ENCODE data around the gene OSBPL10.

Gene OSBPL10

DNA sequence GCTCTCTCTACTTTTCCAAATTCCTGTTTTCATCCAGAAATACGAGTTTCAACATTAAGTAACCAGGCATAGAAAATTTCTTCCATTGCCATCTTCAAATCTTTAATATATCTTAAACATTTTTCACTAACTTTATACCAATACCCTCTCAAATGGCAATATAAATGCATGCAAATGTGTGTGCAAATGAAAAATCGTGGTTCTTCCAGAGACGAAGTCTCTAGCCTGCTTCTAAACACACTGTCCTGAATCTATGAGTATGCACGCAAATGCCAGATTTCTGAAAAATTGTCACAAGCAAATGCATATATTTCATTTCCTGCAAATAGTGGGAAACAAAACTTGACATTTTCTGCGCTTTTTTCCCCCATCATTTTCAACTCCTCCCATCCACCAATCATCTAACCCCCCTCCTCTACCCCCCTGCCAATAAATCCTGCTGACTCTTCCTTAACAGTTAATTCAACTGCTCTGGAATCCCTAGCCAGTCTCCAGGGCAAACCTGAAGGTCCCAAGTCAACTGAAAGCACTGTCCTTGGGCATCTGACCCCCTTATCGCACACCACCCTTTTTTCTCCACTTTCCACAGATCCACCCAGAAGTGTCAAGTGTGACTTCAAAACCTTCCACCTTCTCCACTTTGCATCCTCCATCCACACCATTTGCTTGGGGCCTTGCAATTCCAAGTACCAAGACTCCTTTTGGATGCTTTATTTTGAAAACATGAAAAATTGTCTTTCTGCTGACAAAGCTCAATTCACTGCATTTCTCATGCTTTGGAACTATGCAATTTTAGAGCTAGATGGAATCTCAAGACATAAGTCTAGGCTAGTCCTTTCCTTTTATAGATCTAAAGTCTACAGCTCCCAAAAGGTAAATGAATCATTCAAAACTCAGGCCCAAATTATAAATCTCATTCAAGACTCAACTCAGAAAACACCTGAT is 144.7 kb downstream of the OSBPL10 start:
- no peak overlapping the region for H3K4me2 ChIP-seq (ENCODE audit: low read length)
- peaks cover 3% of the 10 kb centered on the region for H3K4me1 ChIP-seq
- no peak overlapping the region for H3K4me3 ChIP-seq (ENCODE audit: low read depth, low read length)
- no peaks in the 10 kb centered on the region for H3K36me3 ChIP-seq (ENCODE audit: control insufficient read depth, insufficient read depth, low read length)
- H3K9ac ChIP-seq = no peak overlapping the region
- H3K9me3 ChIP-seq (ENCODE audit: control insufficient read depth, low read length) = no peaks in the 10 kb centered on the region
- H2AFZ ChIP-seq = no peak overlapping the region
- no peaks in the 10 kb centered on the region for H3K27me3 ChIP-seq (ENCODE audit: control insufficient read depth, insufficient read depth, low read length)
- no peak overlapping the region for H3K27ac ChIP-seq
- TF ChIP-seq, protein P1, sequence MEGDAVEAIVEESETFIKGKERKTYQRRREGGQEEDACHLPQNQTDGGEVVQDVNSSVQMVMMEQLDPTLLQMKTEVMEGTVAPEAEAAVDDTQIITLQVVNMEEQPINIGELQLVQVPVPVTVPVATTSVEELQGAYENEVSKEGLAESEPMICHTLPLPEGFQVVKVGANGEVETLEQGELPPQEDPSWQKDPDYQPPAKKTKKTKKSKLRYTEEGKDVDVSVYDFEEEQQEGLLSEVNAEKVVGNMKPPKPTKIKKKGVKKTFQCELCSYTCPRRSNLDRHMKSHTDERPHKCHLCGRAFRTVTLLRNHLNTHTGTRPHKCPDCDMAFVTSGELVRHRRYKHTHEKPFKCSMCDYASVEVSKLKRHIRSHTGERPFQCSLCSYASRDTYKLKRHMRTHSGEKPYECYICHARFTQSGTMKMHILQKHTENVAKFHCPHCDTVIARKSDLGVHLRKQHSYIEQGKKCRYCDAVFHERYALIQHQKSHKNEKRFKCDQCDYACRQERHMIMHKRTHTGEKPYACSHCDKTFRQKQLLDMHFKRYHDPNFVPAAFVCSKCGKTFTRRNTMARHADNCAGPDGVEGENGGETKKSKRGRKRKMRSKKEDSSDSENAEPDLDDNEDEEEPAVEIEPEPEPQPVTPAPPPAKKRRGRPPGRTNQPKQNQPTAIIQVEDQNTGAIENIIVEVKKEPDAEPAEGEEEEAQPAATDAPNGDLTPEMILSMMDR (IDR thresholded peaks at IDR 0.05) = no peak
- H3K79me2 ChIP-seq = no peaks in the 10 kb centered on the region

DNA sequence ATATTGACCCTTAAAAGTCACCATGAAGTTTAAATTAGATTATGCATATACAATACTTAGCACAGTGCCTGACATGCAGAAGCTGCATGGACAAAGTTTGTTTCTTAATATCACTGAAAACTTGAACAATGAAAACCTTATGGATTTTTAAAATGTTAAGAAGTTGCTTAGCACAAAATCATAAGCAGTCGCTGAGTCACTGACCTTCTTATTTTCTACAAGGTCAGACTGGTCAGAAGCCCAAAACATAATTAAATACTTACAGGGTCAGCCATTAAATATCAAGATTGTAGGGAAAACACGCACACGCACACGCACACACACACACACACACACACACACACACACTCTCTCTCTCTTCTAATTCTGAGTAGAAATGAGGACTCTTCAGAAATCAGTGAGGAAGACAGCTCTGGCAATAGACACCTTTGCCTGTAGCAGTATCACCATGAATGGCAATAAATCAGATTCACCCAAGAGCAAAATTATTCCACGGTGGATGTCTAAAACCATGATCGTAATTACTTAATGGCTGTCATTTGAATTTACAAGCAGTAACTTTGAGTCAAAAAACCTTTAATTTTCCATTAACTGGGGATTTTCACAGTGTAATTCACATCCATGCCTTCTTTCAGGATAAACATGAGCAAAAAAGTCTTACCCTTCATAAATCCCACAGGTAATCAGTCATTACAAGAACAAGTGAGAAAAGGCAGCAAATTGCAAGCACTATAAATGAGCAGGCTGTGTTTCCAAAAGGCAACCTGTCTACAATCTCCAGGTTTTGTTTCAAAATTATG is 147.5 kb downstream of the OSBPL10 start:
- Histone ChIP-seq H2AFZ (no peak overlapping the region), H3K4me1 (peaks cover 3% of the 10 kb centered on the region), H3K4me3 (ENCODE audit: low read depth, low read length) (no peak overlapping the region), H3K79me2 (no peaks in the 10 kb centered on the region), H3K36me3 (ENCODE audit: control insufficient read depth, insufficient read depth, low read length) (no peaks in the 10 kb centered on the region), H3K9me3 (ENCODE audit: control insufficient read depth, low read length) (no peaks in the 10 kb centered on the region), H3K9ac (no peak overlapping the region), H3K27me3 (ENCODE audit: control insufficient read depth, insufficient read depth, low read length) (no peaks in the 10 kb centered on the region), H3K4me2 (ENCODE audit: low read length) (no peak overlapping the region), H3K27ac (no peak overlapping the region)
- TF ChIP-seq, protein P1 (IDR thresholded peaks at IDR 0.05) = no peak

DNA sequence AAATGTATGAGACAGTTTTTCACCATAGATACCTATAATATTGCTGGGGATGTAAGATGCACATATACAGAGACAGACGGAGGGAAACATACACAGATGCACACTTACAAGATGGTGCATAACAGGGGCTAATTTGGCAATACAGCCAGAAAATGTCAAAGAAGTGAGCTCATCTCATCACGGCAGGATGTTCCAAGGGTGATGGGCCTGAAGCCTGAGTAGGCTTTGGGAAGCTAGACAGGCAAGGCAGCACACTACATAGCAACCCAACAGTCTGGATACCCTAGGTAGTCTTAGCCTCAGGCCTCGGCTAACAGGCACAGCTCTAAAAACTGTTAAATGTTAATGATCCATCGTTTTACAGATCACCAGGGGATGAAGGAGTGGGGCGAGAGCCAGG is 148.5 kb downstream of the OSBPL10 start:
- Histone ChIP-seq H3K4me3 (ENCODE audit: low read depth, low read length) (no peak overlapping the region), H3K9me3 (ENCODE audit: control insufficient read depth, low read length) (no peaks in the 10 kb centered on the region), H2AFZ (no peak overlapping the region), H3K4me2 (ENCODE audit: low read length) (no peak overlapping the region), H3K4me1 (peaks cover 3% of the 10 kb centered on the region), H3K27me3 (ENCODE audit: control insufficient read depth, insufficient read depth, low read length) (no peaks in the 10 kb centered on the region), H3K9ac (no peak overlapping the region), H3K79me2 (no peaks in the 10 kb centered on the region), H3K27ac (no peak overlapping the region), H3K36me3 (ENCODE audit: control insufficient read depth, insufficient read depth, low read length) (no peaks in the 10 kb centered on the region)
- TF ChIP-seq, protein P1 (IDR thresholded peaks at IDR 0.05) = no peak

DNA sequence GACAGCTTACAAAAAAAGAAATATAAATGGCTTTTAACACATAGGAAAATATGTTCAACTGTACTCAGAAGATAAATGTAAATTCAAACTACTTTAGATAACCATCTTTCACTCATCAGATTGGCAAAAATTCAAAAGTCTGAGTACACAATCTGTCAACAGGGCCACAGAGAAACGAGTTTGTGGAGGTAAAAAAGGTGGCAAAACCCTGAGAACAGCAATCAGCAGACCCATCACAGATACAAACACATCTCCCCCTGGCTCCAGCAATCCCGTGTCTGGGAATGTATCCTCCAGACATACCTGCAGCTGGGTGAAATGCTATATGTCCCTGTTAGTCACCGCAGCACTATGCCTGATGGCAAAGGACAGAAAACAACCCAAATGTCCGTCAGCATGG is 149.5 kb downstream of the OSBPL10 start:
- Histone ChIP-seq H3K27me3 (ENCODE audit: control insufficient read depth, insufficient read depth, low read length) (no peaks in the 10 kb centered on the region), H2AFZ (no peak overlapping the region), H3K36me3 (ENCODE audit: control insufficient read depth, insufficient read depth, low read length) (no peaks in the 10 kb centered on the region), H3K4me1 (peaks cover 3% of the 10 kb centered on the region), H3K79me2 (no peaks in the 10 kb centered on the region), H3K9ac (no peak overlapping the region), H3K27ac (no peak overlapping the region), H3K4me3 (ENCODE audit: low read depth, low read length) (no peak overlapping the region), H3K9me3 (ENCODE audit: control insufficient read depth, low read length) (no peaks in the 10 kb centered on the region), H3K4me2 (ENCODE audit: low read length) (no peak overlapping the region)
- TF ChIP-seq, protein P1 (IDR thresholded peaks at IDR 0.05) = no peak

Measured in parathyroid adenoma (tissue), 2 donors.